HepG2 (cell line): ENCODE results near the gene DIP2C.

ENCODE experiments used
- EZH2 ChIP-seq: conservative IDR thresholded peaks from 2 replicates; pipeline ENCODE4 v1.6.1; 2012; ENCODE audit warnings: mild to moderate bottlenecking, low read depth, low read length, moderate library complexity
- MAZ ChIP-seq, 2 experiments: sonication (generic) in 1 of 2; formaldehyde crosslinking in 1 of 2; IDR thresholded peaks; 2 replicates each; pipeline versions ENCODE4 v1.5.0 to v1.6.1; 2012 to 2020; ENCODE audit warnings: low read depth in 2 of 2, mild to moderate bottlenecking in 2 of 2, borderline replicate concordance in 1 of 2, improper control_type of control experiment in 1 of 2, low read length in 1 of 2, missing genetic modification reagents in 1 of 2, moderate library complexity in 1 of 2
- RAD21 ChIP-seq: fragments of 450-650 bp; formaldehyde crosslinking; IDR thresholded peaks from 2 replicates; pipeline ENCODE4 v1.5.0; 2020; ENCODE audit warnings: mild to moderate bottlenecking
- TFDP2 ChIP-seq: sonication (generic); formaldehyde crosslinking; IDR thresholded peaks from 2 replicates; pipeline ENCODE4 v1.4.0; 2020; ENCODE audit warnings: missing genetic modification reagents
- ZBTB1 ChIP-seq: sonication (generic); formaldehyde crosslinking; IDR thresholded peaks from 2 replicates; pipeline ENCODE4 v1.4.0; 2020; ENCODE audit warnings: missing genetic modification reagents, borderline replicate concordance
- ZFP36L1 ChIP-seq: sonication (generic); formaldehyde crosslinking; IDR thresholded peaks from 2 replicates; pipeline ENCODE4 v1.8.0; 2022; ENCODE audit warnings: mild to moderate bottlenecking, missing genetic modification reagents, moderate library complexity
- ZNF564 ChIP-seq: sonication (generic); formaldehyde crosslinking; IDR thresholded peaks from 2 replicates; pipeline ENCODE4 v1.8.1; 2023; ENCODE audit warnings: mild to moderate bottlenecking, missing genetic modification reagents

GRCh38 chr10:598415-599170, 90.9 kb downstream of the DIP2C start:
- TF ChIP-seq RAD21 (CRISPR knock-in tag) = no peak
- no peak for TF ChIP-seq ZFP36L1 (CRISPR knock-in tag)
- TF ChIP-seq EZH2 = no peak
- no peak for TF ChIP-seq ZNF564 (CRISPR knock-in tag)
- no peak for TF ChIP-seq ZBTB1 (CRISPR knock-in tag)
- no peak for TF ChIP-seq MAZ (IDR thresholded peaks at IDR 0.05; ENCODE audit: borderline replicate concordance, low read depth, low read length)
- no peak for TF ChIP-seq MAZ (CRISPR knock-in tag; IDR thresholded peaks at IDR 0.05; ENCODE audit: low read depth)
- no peak for TF ChIP-seq TFDP2 (CRISPR knock-in tag)
